GM21529 (cell line): ENCODE measurements around the gene HOXA1.
"Not testable (repeated sequence)": the region's sequence is repeated elsewhere in the genome, so short reads cannot be mapped to it uniquely, and the experiment has no call there.

Experiments used
- ATAC-seq: cut with Tn5 transposase; IDR thresholded peaks from one replicate; pipeline ENCODE4 v1.9.1; 2021; ENCODE audit not compliant: unreplicated experiment

The HOXA1 gene

GRCh38 chr7:27053153-27053552, 42.6 kb downstream of the HOXA1 start:
- no peak for ATAC-seq

- no peak for ATAC-seq
Measured at GRCh38 chr7:27051451-27051850, 44.3 kb downstream of the HOXA1 start.

GRCh38 chr7:27048438-27048837, 47.4 kb downstream of the HOXA1 start:
- no peak for ATAC-seq

GRCh38 chr7:27046854-27047549, 48.8 kb downstream of the HOXA1 start:
- no peak for ATAC-seq

GRCh38 chr7:27045972-27046371, 49.8 kb downstream of the HOXA1 start:
- ATAC-seq: not testable (repeated sequence)

- ATAC-seq: not testable (repeated sequence)
Measured at GRCh38 chr7:27045066-27045465, 50.7 kb downstream of the HOXA1 start.
